AG08395 (cell line): ENCODE measurements around the gene MYRIP.

Source experiments
- DNase-seq: peaks from one replicate; pipeline ENCODE4 v3.0.0; 2012; ENCODE audit warnings: mixed read lengths, low spot score

MYRIP gene

GRCh38 chr3:39905788-39906187, 96.4 kb downstream of the MYRIP start:
- DNase-seq: no peak

GRCh38 chr3:39907981-39908380, 98.6 kb downstream of the MYRIP start:
- no peak for DNase-seq

GRCh38 chr3:39910135-39910534, 100.7 kb downstream of the MYRIP start:
- no peak for DNase-seq

GRCh38 chr3:39910826-39911464, 101.5 kb downstream of the MYRIP start:
- DNase-seq: no peak

- DNase-seq: no peak
Observed at GRCh38 chr3:39911465-39912309, 102.3 kb downstream of the MYRIP start.

- no peak for DNase-seq
Observed at GRCh38 chr3:39915027-39915426, 105.6 kb downstream of the MYRIP start.

GRCh38 chr3:39917065-39917773, 107.8 kb downstream of the MYRIP start:
- DNase-seq: no peak

GRCh38 chr3:39919281-39919680, 109.9 kb downstream of the MYRIP start:
- no peak for DNase-seq

GRCh38 chr3:39920271-39920670, 110.9 kb downstream of the MYRIP start:
- no peak for DNase-seq

GRCh38 chr3:39927479-39927878, 118.1 kb downstream of the MYRIP start:
- no peak for DNase-seq

GRCh38 chr3:39933986-39934693, 124.7 kb downstream of the MYRIP start:
- no peak for DNase-seq

GRCh38 chr3:39934696-39935095, 125.3 kb downstream of the MYRIP start:
- DNase-seq: no peak

- DNase-seq: no peak
Observed at GRCh38 chr3:39935261-39935660, 125.9 kb downstream of the MYRIP start.

- DNase-seq: no peak
Observed at GRCh38 chr3:39936848-39937247, 127.4 kb downstream of the MYRIP start.

GRCh38 chr3:39937315-39937714, 127.9 kb downstream of the MYRIP start:
- DNase-seq: no peak

- DNase-seq: no peak
Observed at GRCh38 chr3:39937874-39938273, 128.5 kb downstream of the MYRIP start.

- DNase-seq: no peak
Observed at GRCh38 chr3:39941931-39942330, 132.5 kb downstream of the MYRIP start.

GRCh38 chr3:39960515-39961191, 151.2 kb downstream of the MYRIP start:
- no peak for DNase-seq

- no peak for DNase-seq
Observed at GRCh38 chr3:39961230-39961629, 151.8 kb downstream of the MYRIP start.

- peak; percentile 20 for DNase-seq
Observed at GRCh38 chr3:39962581-39962980, 153.2 kb downstream of the MYRIP start.

- no peak for DNase-seq
Observed at GRCh38 chr3:39965461-39965860, 156.1 kb downstream of the MYRIP start.

GRCh38 chr3:39965997-39966396, 156.6 kb downstream of the MYRIP start:
- no peak for DNase-seq
